Transverse colon (tissue), 3 donors: ENCODE data around the gene FGF1.
"Not testable (repeated sequence)": the region's sequence is repeated elsewhere in the genome, so short reads cannot be mapped to it uniquely, and the experiment has no call there.

ENCODE experiments used
- POLR2A ChIP-seq: fragments of 450-650 bp; IDR thresholded peaks from one replicate; pipeline ENCODE4 v1.6.1; 2016; ENCODE audit warnings: antibody characterized with exemption, mild to moderate bottlenecking, moderate library complexity
- POLR2AphosphoS5 ChIP-seq, 3 donors: sonication (generic); formaldehyde crosslinking; IDR thresholded peaks; one replicate each; pipeline ENCODE4 v1.6.1; 2016; ENCODE audit warnings: antibody characterized with exemption in 3 of 3

- not testable (repeated sequence) for TF ChIP-seq POLR2AphosphoS5 (IDR thresholded peaks at IDR 0.05); POLR2A
Measured at GRCh38 chr5:142648108-142648507, 37.8 kb downstream of the FGF1 start.
